LoVo (cell line): ENCODE measurements around the gene AUP1.

Experiments used
- DNase-seq: peaks from one replicate; pipeline ENCODE4 v3.0.0-alpha.2; 2016; ENCODE audit warnings: low spot score

The AUP1 gene

GRCh38 chr2:74535440-74535965 is 6.0 kb upstream of the AUP1 start:
- DNase-seq: no peak

DNA sequence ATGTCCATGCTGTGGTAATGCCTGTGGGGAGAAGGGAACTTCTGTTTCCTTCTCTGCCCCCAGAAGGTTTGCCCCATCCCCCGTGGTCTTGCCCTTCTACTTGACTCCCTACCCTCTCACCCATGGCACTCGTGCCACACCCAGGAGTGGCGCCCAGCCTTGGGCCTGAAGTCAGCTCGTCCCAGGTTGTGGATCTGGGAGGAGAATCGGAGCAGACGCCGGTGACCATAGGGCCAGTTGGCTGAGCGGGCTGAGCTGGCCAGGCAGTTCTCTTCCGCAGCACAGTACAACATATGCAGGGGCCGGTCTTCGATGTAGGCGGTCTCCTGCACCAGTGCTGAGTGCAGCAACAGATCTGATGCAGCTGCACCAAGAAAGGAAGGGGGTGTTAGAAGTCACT is 4.9 kb upstream of the AUP1 start:
- no peak for DNase-seq

DNA sequence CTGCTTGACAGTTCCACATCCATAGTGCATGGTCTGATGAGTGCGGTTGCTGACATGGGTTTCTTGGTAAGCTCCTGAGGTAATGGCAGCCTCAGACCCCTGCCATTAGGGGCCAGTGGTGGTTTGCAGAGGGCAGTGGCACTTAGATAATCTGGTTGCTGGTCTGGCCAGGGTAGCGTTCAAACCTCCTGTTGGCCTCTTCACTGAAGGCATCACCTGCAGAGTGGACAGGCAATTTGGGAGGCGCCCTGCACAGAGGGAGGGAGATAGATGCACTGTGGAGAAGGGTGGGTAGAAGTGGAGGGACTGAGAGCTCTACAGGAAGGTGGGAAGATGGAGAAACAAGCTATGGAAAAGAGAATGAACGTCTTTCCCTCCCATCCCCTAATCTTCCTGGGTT is 4.0 kb upstream of the AUP1 start:
- no peak for DNase-seq

GRCh38 chr2:74532222-74532621 is 2.7 kb upstream of the AUP1 start:
- peak; percentile 22 for DNase-seq

DNA sequence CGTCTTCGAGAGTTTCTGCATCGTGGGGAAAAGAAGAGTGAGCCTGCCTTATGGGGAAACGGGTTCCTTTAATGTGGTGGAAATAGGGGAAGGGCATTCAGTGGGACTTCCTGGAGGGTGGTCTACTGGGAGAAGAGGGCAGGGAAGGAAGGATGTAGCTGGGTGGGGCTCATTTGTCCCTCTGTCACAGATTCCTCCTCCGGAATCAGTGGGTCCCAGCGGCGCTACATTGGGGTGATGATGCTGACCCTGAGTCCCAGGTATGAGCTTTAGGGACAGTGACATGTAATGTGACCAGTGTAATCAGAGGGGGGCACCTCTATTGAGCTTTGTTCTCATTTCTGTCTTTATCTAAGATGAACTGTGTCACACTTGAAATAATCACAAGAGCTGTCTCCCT is 2.2 kb upstream of the AUP1 start:
- DNase-seq: no peak

- DNase-seq: peak; percentile 33
Measured at GRCh38 chr2:74530239-74531187, 1.0 kb upstream of the AUP1 start.

DNA sequence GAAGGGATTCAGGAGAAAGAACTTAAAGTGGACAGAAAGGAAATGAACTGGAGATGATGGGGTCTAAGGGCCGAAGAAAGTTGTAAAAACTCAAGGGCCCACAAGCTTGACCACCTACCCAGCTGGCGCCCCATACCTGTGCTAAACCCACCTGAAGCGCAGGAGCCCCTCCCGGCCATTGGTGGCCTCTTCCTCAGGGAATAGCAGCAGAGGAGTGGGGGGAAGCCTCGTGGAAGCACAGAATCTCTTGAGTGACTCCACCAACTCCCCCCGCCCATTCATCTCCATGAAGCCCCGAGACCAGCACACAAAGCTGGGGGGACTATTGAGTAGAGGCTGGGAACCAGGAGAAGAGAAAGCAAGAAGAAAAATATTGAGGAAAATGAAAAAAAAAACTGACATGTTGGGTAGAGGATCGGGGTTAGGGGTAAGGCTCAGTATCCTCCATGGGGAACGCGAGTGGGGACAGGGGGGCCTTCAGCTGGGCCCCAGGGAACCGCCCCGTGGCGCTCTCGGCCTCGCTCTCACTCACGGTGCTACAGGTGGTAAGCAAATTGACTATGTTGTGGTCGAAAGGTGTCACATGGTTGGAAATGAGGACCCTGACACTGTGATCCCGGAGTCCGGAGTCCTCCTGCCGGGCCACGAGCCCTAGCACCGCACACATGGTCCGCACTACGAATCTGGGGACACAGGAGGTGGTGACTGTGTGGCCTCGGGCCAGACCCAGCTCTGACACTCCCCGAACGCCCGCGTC is 728 bp downstream of the AUP1 start:
- DNase-seq: no peak

- no peak for DNase-seq
Measured at GRCh38 chr2:74527741-74528140, 1.8 kb downstream of the AUP1 start.

- no peak for DNase-seq
Measured at GRCh38 chr2:74526649-74527230, 2.8 kb downstream of the AUP1 start.

GRCh38 chr2:74525717-74526648 is 3.5 kb downstream of the AUP1 start, which contains the start of gene DQX1:
Gene DQX1 (minus strand): TSS chr2:74526231. CDS start chr2:74525729, 502 bp downstream.
- DNase-seq: peak; percentile 47

DNA sequence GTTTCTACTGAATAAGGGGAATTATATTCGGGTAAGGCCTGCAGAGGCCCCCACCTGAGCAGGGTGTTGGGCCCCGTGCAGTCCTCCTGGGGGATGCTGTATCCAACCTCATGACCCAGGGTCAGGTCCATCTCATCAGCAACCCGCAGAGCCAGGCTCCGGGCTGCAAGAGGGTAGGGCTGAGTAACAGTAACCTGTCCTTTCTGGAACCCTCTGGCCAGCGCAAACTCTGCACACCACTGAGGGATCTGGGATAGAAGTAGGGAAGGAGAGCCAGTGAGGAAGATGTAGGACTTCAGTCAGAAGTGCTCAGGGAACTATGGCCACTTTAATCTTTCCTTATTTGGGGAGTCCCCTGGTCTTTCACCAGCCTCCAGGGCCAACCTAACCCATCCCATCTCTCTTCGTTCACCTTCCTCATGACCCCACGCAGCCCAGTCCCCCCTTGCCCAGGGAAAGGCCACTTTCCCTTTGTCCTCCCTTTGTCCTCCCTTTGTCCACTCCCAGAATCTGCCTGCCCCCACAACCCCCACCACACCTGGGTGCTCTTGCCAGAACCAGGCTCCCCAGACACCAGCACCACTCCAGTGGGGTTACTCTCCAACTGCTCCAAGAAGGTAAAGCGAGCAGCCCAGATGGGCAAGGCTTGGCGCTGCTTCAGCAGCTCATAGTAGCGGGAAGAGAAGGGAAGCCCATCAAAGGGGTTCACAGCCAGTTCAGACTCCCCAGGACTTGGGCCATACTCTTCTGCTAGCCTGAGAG is 4.4 kb downstream of the AUP1 start:
- no peak for DNase-seq

DNA sequence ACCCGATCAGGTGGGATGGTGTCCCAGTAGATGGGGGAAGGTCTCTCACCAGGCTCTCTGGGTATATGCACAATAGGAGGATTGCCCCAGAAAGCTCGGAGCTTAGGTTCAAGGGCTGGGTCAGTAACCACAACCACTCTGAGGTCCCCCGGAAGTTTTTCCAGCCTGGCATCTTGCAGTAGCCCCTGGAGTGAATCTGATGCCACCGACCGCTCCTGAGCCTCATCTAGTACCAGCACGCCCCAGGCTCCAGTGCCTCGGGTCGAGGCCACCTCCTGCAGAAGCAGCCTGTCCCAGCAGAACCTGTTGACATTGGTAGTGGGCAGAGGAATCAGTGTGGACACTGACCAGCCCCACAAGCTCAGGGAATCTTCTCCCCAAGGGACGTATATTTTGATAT is 5.5 kb downstream of the AUP1 start:
- no peak for DNase-seq

DNA sequence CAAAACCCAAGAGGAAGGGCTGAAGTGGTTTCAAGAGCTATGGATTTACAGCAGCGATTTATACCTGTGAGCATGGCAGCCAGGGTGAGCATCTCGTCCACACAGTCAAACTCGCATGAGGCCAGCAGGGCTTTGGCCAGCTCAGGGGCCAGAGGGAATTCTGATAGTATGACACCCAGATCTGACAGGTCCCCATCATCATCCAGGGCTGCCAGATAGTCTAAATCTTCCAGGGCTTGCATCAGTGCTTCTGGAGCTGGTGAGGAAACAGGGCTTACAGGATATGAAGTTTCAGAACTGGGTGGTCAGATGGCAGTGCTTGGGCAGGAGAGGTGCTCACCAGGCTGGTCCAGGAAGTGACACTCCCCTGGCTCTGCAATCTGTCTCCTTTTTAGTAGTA is 7.0 kb downstream of the AUP1 start:
- DNase-seq: no peak

DNA sequence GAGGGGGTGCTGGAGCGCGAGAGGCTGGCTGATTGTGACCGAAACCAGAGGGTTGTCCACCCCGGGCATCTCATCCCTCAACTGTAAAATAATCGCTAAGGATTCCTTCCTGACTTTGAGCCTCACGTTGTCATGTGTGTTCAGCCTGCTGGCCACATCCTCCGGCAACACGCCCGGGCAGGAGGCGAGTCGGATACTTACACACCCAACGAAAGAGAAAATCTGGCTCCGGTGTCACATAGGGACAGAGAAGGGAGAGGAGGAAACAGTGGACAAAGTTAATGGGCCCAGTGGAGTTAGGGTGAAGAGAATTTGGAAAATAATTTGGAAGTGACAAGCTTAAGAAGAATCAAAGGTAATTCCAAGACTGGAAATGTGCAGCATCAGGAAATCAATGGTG is 12.9 kb downstream of the AUP1 start:
- no peak for DNase-seq

DNA sequence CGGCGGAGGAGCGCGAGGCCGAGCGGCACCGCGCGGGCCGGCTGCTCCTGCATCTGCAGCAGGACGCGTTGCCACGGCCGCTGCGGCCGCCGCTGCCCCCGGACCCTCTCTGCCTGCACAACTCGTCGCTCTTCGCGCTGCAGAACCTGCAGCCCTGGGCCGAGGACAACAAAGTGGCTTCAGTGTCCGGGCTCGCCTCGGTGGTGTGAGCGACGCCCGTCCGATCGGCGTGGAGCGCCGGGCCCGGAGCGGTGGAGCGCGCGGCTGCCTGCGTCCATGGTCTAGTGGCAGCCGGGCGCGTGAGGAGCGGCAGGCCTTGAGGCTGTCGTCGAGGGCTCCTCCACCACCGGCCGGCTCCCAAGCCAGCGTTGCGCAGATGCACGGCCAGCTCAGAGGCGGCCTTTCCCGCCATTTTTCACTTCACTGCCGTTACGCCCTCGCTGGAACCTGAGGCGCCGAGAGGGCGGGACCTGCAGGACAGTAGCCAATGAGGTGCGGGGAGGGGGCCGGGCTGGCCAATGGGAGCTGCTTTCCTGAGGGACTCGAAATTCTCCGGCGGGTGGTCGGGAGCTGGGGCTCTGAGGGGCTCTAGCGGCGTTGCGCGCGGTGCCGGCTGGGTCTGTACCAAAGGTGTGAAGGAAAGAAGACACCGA is 13.4 kb downstream of the AUP1 start:
- no peak for DNase-seq

DNA sequence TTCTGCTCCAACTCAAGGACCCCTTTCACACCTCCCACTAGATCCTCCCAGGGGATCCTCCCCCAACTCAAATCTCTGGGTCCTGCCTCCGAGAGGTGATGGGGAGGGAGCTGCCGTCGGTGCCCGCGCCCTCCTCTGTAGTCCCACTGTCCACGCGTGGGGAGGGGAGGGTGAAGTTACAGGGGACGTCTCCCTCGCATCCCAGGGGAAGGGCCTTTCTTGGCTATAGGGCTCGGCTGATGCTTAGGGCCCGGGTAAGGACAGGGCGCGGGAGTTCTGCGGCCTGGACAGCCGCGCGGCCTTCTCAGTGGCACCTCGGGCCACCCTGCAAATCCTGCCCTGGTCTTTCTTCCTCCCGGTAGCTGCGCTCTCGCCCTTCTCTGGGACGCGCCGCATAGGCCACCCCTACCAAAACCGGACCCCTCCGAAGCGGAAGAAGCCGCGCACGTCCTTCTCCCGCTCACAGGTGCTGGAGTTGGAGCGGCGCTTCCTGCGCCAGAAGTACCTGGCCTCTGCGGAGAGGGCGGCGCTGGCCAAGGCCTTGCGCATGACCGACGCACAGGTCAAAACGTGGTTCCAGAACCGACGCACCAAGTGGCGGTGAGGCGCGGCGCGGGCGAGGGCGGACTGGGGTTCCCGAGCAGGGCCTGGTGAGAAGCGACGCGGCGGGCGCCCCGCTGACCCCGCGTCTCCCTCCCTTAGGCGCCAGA is 14.1 kb downstream of the AUP1 start:
- no peak for DNase-seq

GRCh38 chr2:74514368-74515270 is 14.9 kb downstream of the AUP1 start, which contains the start of gene TLX2:
Gene TLX2 (plus strand): TSS chr2:74514450. CDS start chr2:74514807, 357 bp downstream.
- no peak for DNase-seq
